ENCODE measurements around the gene GRIN2C. TPM values are rescaled to one million over a fixed set of nuclear protein-coding genes. Genes with fewer than 3 reads are reported as not detected.

Gene GRIN2C
- polyA plus RNA-seq, 3 donors = 0.10 to 0.14 (median 0.13) TPM

- no peak for DNase-seq (ENCODE audit: low read depth in 3 of 3, low spot score in 2 of 3)
These were observed 53.4 kb downstream of the GRIN2C start for GRCh38 chr17:74806334-74806733.

- DNase-seq (ENCODE audit: low read depth in 3 of 3, low spot score in 2 of 3) = no peak
These were observed 54.1 kb downstream of the GRIN2C start for GRCh38 chr17:74805591-74805991.

GRCh38 chr17:74804683-74805082 is 55.0 kb downstream of the GRIN2C start:
- DNase-seq (ENCODE audit: low read depth in 3 of 3, low spot score in 2 of 3) = no peak

GRCh38 chr17:74803971-74804370 is 55.7 kb downstream of the GRIN2C start:
- DNase-seq (ENCODE audit: low read depth in 3 of 3, low spot score in 2 of 3) = no peak

- no peak for DNase-seq (ENCODE audit: low read depth in 3 of 3, low spot score in 2 of 3)
These were observed 56.2 kb downstream of the GRIN2C start for GRCh38 chr17:74803388-74803930.

- DNase-seq (ENCODE audit: low read depth in 3 of 3, low spot score in 2 of 3) = no peak
These were observed 57.8 kb downstream of the GRIN2C start for GRCh38 chr17:74801896-74802295.

- no peak for DNase-seq (ENCODE audit: low read depth in 3 of 3, low spot score in 2 of 3)
These were observed 59.2 kb downstream of the GRIN2C start for GRCh38 chr17:74800531-74800930.

- DNase-seq (ENCODE audit: low read depth in 3 of 3, low spot score in 2 of 3) = no peak
These were observed 60.6 kb downstream of the GRIN2C start for GRCh38 chr17:74799097-74799496.

GRCh38 chr17:74798239-74798707 is 61.4 kb downstream of the GRIN2C start:
- no peak for DNase-seq (ENCODE audit: low read depth in 3 of 3, low spot score in 2 of 3)

- DNase-seq (ENCODE audit: low read depth in 3 of 3, low spot score in 2 of 3) = no peak
These were observed 61.9 kb downstream of the GRIN2C start for GRCh38 chr17:74797824-74798223.

- DNase-seq (ENCODE audit: low read depth in 3 of 3, low spot score in 2 of 3) = no peak
These were observed 62.8 kb downstream of the GRIN2C start for GRCh38 chr17:74796866-74797265.

- DNase-seq (ENCODE audit: low read depth in 3 of 3, low spot score in 2 of 3) = no peak
These were observed 63.5 kb downstream of the GRIN2C start for GRCh38 chr17:74796211-74796610.

- no peak for DNase-seq (ENCODE audit: low read depth in 3 of 3, low spot score in 2 of 3)
These were observed 64.2 kb downstream of the GRIN2C start for GRCh38 chr17:74795327-74796020.

- DNase-seq (ENCODE audit: low read depth in 3 of 3, low spot score in 2 of 3) = no peak
These were observed 67.0 kb downstream of the GRIN2C start for GRCh38 chr17:74792586-74793105.

Other genes with a start within 250 kb of the GRIN2C start
- under 1 TPM; 0.10 to 0.29 (median 0.11) TPM for gene CD300E, start 236.1 kb downstream of the GRIN2C start, polyA plus RNA-seq (ENCODE audit: insufficient read length in 3 of 3)
- gene CD300LF, start 147.0 kb downstream of the GRIN2C start, polyA plus RNA-seq (ENCODE audit: insufficient read length in 3 of 3) = under 1 TPM; 0.32 to 0.57 (median 0.37) TPM
- gene RAB37, start 122.6 kb downstream of the GRIN2C start, polyA plus RNA-seq (ENCODE audit: insufficient read length in 3 of 3) = 1 to 10 TPM; 4.8 to 5.7 (median 5.6) TPM
- 100 to 1,000 TPM; 148 to 190 (median 161) TPM for gene NHERF1, start 111.3 kb downstream of the GRIN2C start, polyA plus RNA-seq (ENCODE audit: insufficient read length in 3 of 3)
- gene NAT9, start 83.5 kb downstream of the GRIN2C start, polyA plus RNA-seq (ENCODE audit: insufficient read length in 3 of 3) = 10 to 100 TPM; 39.3 to 41.1 (median 39.9) TPM
- 1 to 10 TPM; 5.9 to 7.2 (median 6.6) TPM for gene FDXR, start 13.1 kb upstream of the GRIN2C start, polyA plus RNA-seq (ENCODE audit: insufficient read length in 3 of 3)
- gene FADS6, start 33.7 kb upstream of the GRIN2C start, polyA plus RNA-seq (ENCODE audit: insufficient read length in 3 of 3) = under 1 TPM; 0.15 to 0.33 (median 0.29) TPM
- gene USH1G, start 63.4 kb upstream of the GRIN2C start, polyA plus RNA-seq (ENCODE audit: insufficient read length in 3 of 3) = under 1 TPM; 0.65 to 0.78 (median 0.67) TPM
- gene OTOP2, start 64.4 kb upstream of the GRIN2C start, polyA plus RNA-seq (ENCODE audit: insufficient read length in 3 of 3) = not detected
- not detected for gene OTOP3, start 76.0 kb upstream of the GRIN2C start, polyA plus RNA-seq (ENCODE audit: insufficient read length in 3 of 3)
- 10 to 100 TPM; 10.4 to 13.1 (median 10.7) TPM for gene HID1, start 112.9 kb upstream of the GRIN2C start, polyA plus RNA-seq (ENCODE audit: insufficient read length in 3 of 3)
- gene CDR2L, start 127.7 kb upstream of the GRIN2C start, polyA plus RNA-seq (ENCODE audit: insufficient read length in 3 of 3) = 1 to 10 TPM; 7.3 to 8.6 (median 7.7) TPM
- gene MRPL58, start 152.8 kb upstream of the GRIN2C start, polyA plus RNA-seq (ENCODE audit: insufficient read length in 3 of 3) = 10 to 100 TPM; 24.1 to 28.1 (median 27.5) TPM
- gene ATP5PD, start 187.1 kb upstream of the GRIN2C start, polyA plus RNA-seq (ENCODE audit: insufficient read length in 3 of 3) = 100 to 1,000 TPM; 344 to 358 (median 352) TPM
- gene KCTD2, start 187.3 kb upstream of the GRIN2C start, polyA plus RNA-seq (ENCODE audit: insufficient read length in 3 of 3) = 10 to 100 TPM; 32.4 to 33.9 (median 33.3) TPM
- gene SLC16A5, start 228.1 kb upstream of the GRIN2C start, polyA plus RNA-seq (ENCODE audit: insufficient read length in 3 of 3) = 10 to 100 TPM; 21.1 to 24.8 (median 23.6) TPM